Stimulated activated CD8-positive, alpha-beta memory T cell treated with anti-CD3 and anti-CD28 coated beads, Interleukin-7, amount 100 ng/mL, for 48 hours (primary cell): ENCODE data around the gene HHATL.

Source experiments
- DNase-seq, 2 donors: peaks; one replicate each; pipeline ENCODE4 v3.0.0-alpha.2; 2020; ENCODE audit warnings: low read depth in 1 of 2; ENCODE audit errors: extremely low read depth in 1 of 2

HHATL gene

GRCh38 chr3:42702066-42702951 is at the start of gene HHATL:
TSS of gene HHATL (minus strand) at chr3:42702798. CDS start at chr3:42700826, 1,972 bp downstream.
- no peak for DNase-seq

GRCh38 chr3:42751609-42752008 is 49.0 kb upstream of the HHATL start:
- no peak for DNase-seq

- DNase-seq: no peak
Measured at GRCh38 chr3:42750834-42751233, 48.2 kb upstream of the HHATL start.

GRCh38 chr3:42749753-42750231 is 47.2 kb upstream of the HHATL start:
- DNase-seq: no peak

- DNase-seq: no peak
Measured at GRCh38 chr3:42749025-42749752, 46.6 kb upstream of the HHATL start.

GRCh38 chr3:42747581-42747980 is 45.0 kb upstream of the HHATL start:
- DNase-seq: no peak

- DNase-seq: no peak
Measured at GRCh38 chr3:42746455-42747450, 44.2 kb upstream of the HHATL start.

- no peak for DNase-seq
Measured at GRCh38 chr3:42745776-42746454, 43.3 kb upstream of the HHATL start.

- DNase-seq: no peak
Measured at GRCh38 chr3:42745291-42745745, 42.7 kb upstream of the HHATL start.

GRCh38 chr3:42743204-42743995 is 40.8 kb upstream of the HHATL start:
- no peak for DNase-seq

GRCh38 chr3:42742688-42743087 is 40.1 kb upstream of the HHATL start:
- DNase-seq: no peak

GRCh38 chr3:42742259-42742658 is 39.7 kb upstream of the HHATL start:
- no peak for DNase-seq

GRCh38 chr3:42741796-42742195 is 39.2 kb upstream of the HHATL start:
- DNase-seq: no peak

GRCh38 chr3:42739401-42740158 is 37.0 kb upstream of the HHATL start:
- no peak for DNase-seq

- no peak for DNase-seq
Measured at GRCh38 chr3:42736531-42736930, 33.9 kb upstream of the HHATL start.

- no peak for DNase-seq
Measured at GRCh38 chr3:42736081-42736480, 33.5 kb upstream of the HHATL start.

- no peak for DNase-seq
Measured at GRCh38 chr3:42735615-42736014, 33.0 kb upstream of the HHATL start.

- no peak for DNase-seq
Measured at GRCh38 chr3:42735019-42735418, 32.4 kb upstream of the HHATL start.
